ENCODE data around the gene CD55.

- no peak for TF ChIP-seq POLR2A (IDR thresholded peaks at IDR 0.05; ENCODE audit: low read length)
- no peak for TF ChIP-seq GATA1 (IDR thresholded peaks at IDR 0.05; ENCODE audit: low read depth, low read length)
Measured at GRCh38 chr1:207397525-207397926, 76.0 kb downstream of the CD55 start.
